IMR-90 (cell line): Measurements from ENCODE around the gene LIMCH1. TPM values are rescaled to one million over a fixed set of nuclear protein-coding genes. Genes with fewer than 3 reads are reported as not detected.

Experiments used
- ATAC-seq: fragments of 200-7000 bp; cut with Tn5 transposase; 2 replicates; pipeline ENCODE4 v1.9.1; 2020; ENCODE audit warnings: low read depth, mild to moderate bottlenecking, moderate library complexity
- BruUV-seq: library from RNA; stranded (reverse); fragments of 400-500 nt; replicated peaks from 2 replicates; lab custom pipeline; 2021; lab: Mats Ljungman, UMichigan
- CTCF ChIA-PET: fragments of 300-600 bp; formaldehyde crosslinking; extraction: SDS; loops from one replicate; lab custom pipeline; 2021; ENCODE audit warnings: antibody characterized with exemption; lab: Yijun Ruan, JAX
- POLR2A ChIA-PET: fragments of 300-600 bp; sonication (Branson Sonifier 250); formaldehyde crosslinking; loops from one replicate; lab custom pipeline; 2022; ENCODE audit warnings: antibody characterized with exemption; ENCODE audit not compliant: unreplicated experiment; lab: Charles Lee
- DNase-seq: peaks from one replicate; pipeline ENCODE4 v3.0.0; 2013
- H2AFZ ChIP-seq: replicated peaks from 2 replicates; pipeline ENCODE3; 2013; ENCODE audit warnings: low read length, mild to moderate bottlenecking; ENCODE audit not compliant: poor library complexity
- H2AK5ac ChIP-seq: 2 replicates; pipeline ENCODE4 v1.6.1; 2013; ENCODE audit warnings: low read depth, low read length, inconsistent platforms
- H2AK9ac ChIP-seq: replicated peaks from 2 replicates; pipeline ENCODE3; 2013; ENCODE audit warnings: mild to moderate bottlenecking, low read depth, low read length, moderate library complexity; ENCODE audit not compliant: poor library complexity
- H2BK120ac ChIP-seq: 2 replicates; pipeline ENCODE4 v1.6.1; 2013; ENCODE audit warnings: low read depth, low read length, inconsistent platforms
- H2BK15ac ChIP-seq: 3 replicates; pipeline ENCODE4 v1.6.1; 2013; ENCODE audit warnings: low read depth, low read length, inconsistent platforms
- H2BK20ac ChIP-seq: 2 replicates; pipeline ENCODE4 v1.6.1; 2013; ENCODE audit warnings: low read depth, mild to moderate bottlenecking, inconsistent platforms, low read length, moderate library complexity
- H2BK5ac ChIP-seq: 2 replicates; pipeline ENCODE4 v1.6.1; 2013; ENCODE audit warnings: mild to moderate bottlenecking, low read depth, low read length, inconsistent platforms; ENCODE audit not compliant: poor library complexity, severe bottlenecking
- H3K14ac ChIP-seq: replicated peaks from 2 replicates; pipeline ENCODE4 v1.6.1; 2013; ENCODE audit warnings: low read depth, low read length, inconsistent platforms
- H3K18ac ChIP-seq: 2 replicates; pipeline ENCODE4 v1.6.1; 2013; ENCODE audit warnings: low read depth, low read length, control low read depth
- H3K23ac ChIP-seq: 2 replicates; pipeline ENCODE4 v1.6.1; 2013; ENCODE audit warnings: low read depth, low read length, inconsistent platforms
- H3K27ac ChIP-seq: 2 replicates; pipeline ENCODE4 v1.5.1; 2013; ENCODE audit warnings: mild to moderate bottlenecking, control low read depth, low read length; ENCODE audit not compliant: insufficient read depth
- H3K27me3 ChIP-seq: 2 replicates; pipeline ENCODE4 v1.6.1; 2013; ENCODE audit warnings: low read length; ENCODE audit not compliant: control insufficient read depth, insufficient read depth
- H3K36me3 ChIP-seq: 2 replicates; pipeline ENCODE4 v1.6.1; 2013; ENCODE audit warnings: low read length, mixed read lengths; ENCODE audit not compliant: control insufficient read depth, insufficient read depth
- H3K4ac ChIP-seq: 2 replicates; pipeline ENCODE4 v1.6.1; 2013; ENCODE audit warnings: low read depth, low read length, inconsistent platforms
- H3K4me1 ChIP-seq: 2 replicates; pipeline ENCODE4 v1.6.1; 2013; ENCODE audit warnings: low read length, mixed read lengths; ENCODE audit not compliant: control insufficient read depth, insufficient read depth
- H3K4me2 ChIP-seq: 2 replicates; pipeline ENCODE4 v1.6.1; 2013; ENCODE audit warnings: low read depth, mild to moderate bottlenecking, control low read depth, low read length, moderate library complexity
- H3K4me3 ChIP-seq: 2 replicates; pipeline ENCODE4 v1.5.1; 2013; ENCODE audit warnings: low read depth, mild to moderate bottlenecking, control low read depth, low read length, moderate library complexity; ENCODE audit not compliant: insufficient read depth
- H3K56ac ChIP-seq: 2 replicates; pipeline ENCODE4 v1.6.1; 2013; ENCODE audit warnings: low read length, inconsistent platforms; ENCODE audit not compliant: insufficient read depth; ENCODE audit errors: extremely low read depth
- H3K79me1 ChIP-seq, 2 experiments: 2 replicates each; pipeline ENCODE4 v1.6.1; 2013; ENCODE audit warnings: low read length in 2 of 2, inconsistent platforms in 1 of 2, low read depth in 1 of 2
- H3K9ac ChIP-seq: 2 replicates; pipeline ENCODE4 v1.6.1; 2013; ENCODE audit warnings: low read depth, low read length, control low read depth
- H3K9me1 ChIP-seq: 2 replicates; pipeline ENCODE4 v1.6.1; 2013; ENCODE audit warnings: low read length, inconsistent platforms; ENCODE audit not compliant: insufficient read depth
- H3K9me3 ChIP-seq: 2 replicates; pipeline ENCODE4 v1.6.1; 2013; ENCODE audit warnings: low read length; ENCODE audit not compliant: control insufficient read depth, insufficient read depth
- H4K20me1 ChIP-seq: 2 replicates; pipeline ENCODE4 v1.6.1; 2013; ENCODE audit warnings: low read length, inconsistent platforms; ENCODE audit not compliant: insufficient read depth
- H4K5ac ChIP-seq: 2 replicates; pipeline ENCODE4 v1.6.1; 2013; ENCODE audit warnings: mild to moderate bottlenecking, low read depth, low read length, control low read depth
- H4K8ac ChIP-seq, 2 experiments: 2 replicates each; pipeline ENCODE4 v1.6.1; 2013; ENCODE audit warnings: low read depth in 2 of 2, low read length in 2 of 2, control low read depth in 1 of 2, inconsistent platforms in 1 of 2
- H4K91ac ChIP-seq: 2 replicates; pipeline ENCODE4 v1.6.1; 2013; ENCODE audit warnings: low read depth, low read length, inconsistent platforms; ENCODE audit not compliant: insufficient read depth
- BHLHE40 ChIP-seq: fragments of 150-350 bp; IDR thresholded peaks from 2 replicates; pipeline ENCODE4 v1.6.1; 2016; ENCODE audit warnings: mild to moderate bottlenecking, low read depth, low read length
- CHD1 ChIP-seq: IDR thresholded peaks from 2 replicates; pipeline ENCODE4 v1.6.1; 2012; ENCODE audit warnings: low read depth, low read length, improper control_type of control experiment
- ELK1 ChIP-seq: fragments of 150-350 bp; IDR thresholded peaks from 2 replicates; pipeline ENCODE4 v1.6.1; 2016; ENCODE audit warnings: low read depth, mild to moderate bottlenecking, low read length, moderate library complexity, borderline replicate concordance
- FOS ChIP-seq: fragments of 150-350 bp; IDR thresholded peaks from 2 replicates; pipeline ENCODE4 v1.6.1; 2016; ENCODE audit warnings: low read depth, low read length
- MAFK ChIP-seq: IDR thresholded peaks from 2 replicates; pipeline ENCODE4 v1.6.1; 2012; ENCODE audit warnings: low read depth, low read length, improper control_type of control experiment
- MAZ ChIP-seq: IDR thresholded peaks from 2 replicates; pipeline ENCODE4 v1.6.1; 2012; ENCODE audit warnings: low read depth, mild to moderate bottlenecking, low read length, improper control_type of control experiment, moderate library complexity, borderline replicate concordance
- MXI1 ChIP-seq: IDR thresholded peaks from 2 replicates; pipeline ENCODE4 v1.6.1; 2012; ENCODE audit warnings: low read depth, mild to moderate bottlenecking, low read length, moderate library complexity, borderline replicate concordance
- NFE2L2 ChIP-seq: fragments of 150-350 bp; IDR thresholded peaks from 2 replicates; pipeline ENCODE4 v1.6.1; 2016; ENCODE audit warnings: low read depth, mild to moderate bottlenecking, low read length
- POLR2A ChIP-seq: IDR thresholded peaks from 2 replicates; pipeline ENCODE4 v1.6.1; 2012; ENCODE audit warnings: mild to moderate bottlenecking, low read depth, low read length
- RFX5 ChIP-seq: IDR thresholded peaks from 2 replicates; pipeline ENCODE4 v1.8.0; 2012; ENCODE audit warnings: low read depth, mild to moderate bottlenecking, low read length, moderate library complexity
- SMC3 ChIP-seq: fragments of 150-350 bp; IDR thresholded peaks from 2 replicates; pipeline ENCODE4 v1.6.1; 2016; ENCODE audit warnings: low read depth, mild to moderate bottlenecking, antibody characterized with exemption, low read length, moderate library complexity
- WGBS, 2 experiments: methylation state at CpG; one replicate each; pipeline versions ENCODE4 v1.1.5 to v1.1.7; 2013; ENCODE audit warnings: missing lambda C conversion rate in 2 of 2; ENCODE audit not compliant: insufficient read length in 1 of 2; ENCODE audit errors: extremely low coverage in 2 of 2; 5-methylcytosine and 5-hydroxymethylcytosine counted together
- dilution Hi-C: fragments of 300-500 bp; cut with HindIII; formaldehyde crosslinking; loops from one replicate; pipeline ENCODE4 v1.14.3; 2018; ENCODE audit warnings: low sequenced_read_pairs; ENCODE audit not compliant: unreplicated experiment
- in situ Hi-C: fragments of 300-500 bp; cut with MboI; formaldehyde crosslinking; loops from 3 replicates; pipeline ENCODE4 v1.14.3; 2019; ENCODE audit warnings: low sequenced_read_pairs, inconsistent platforms, mixed read lengths
- intact Hi-C: fragments of 100-400 bp; cut with micrococcal nuclease; formaldehyde crosslinking; loops from 2 replicates; pipeline ENCODE4 v1.10.0; 2022
- polyA plus RNA-seq, 3 experiments: library from polyadenylated mRNA; depleted of rRNA; stranded (reverse); fragments of >200 nt; gene quantifications; 2 replicates each; pipeline ENCODE4 v1.2.3, GENCODE V29; 2012; ENCODE audit warnings: low replicate concordance in 1 of 3
- total RNA-seq: library from RNA; depleted of rRNA; stranded (reverse); fragments of >200 nt; gene quantifications from 2 replicates; pipeline ENCODE4 v1.2.3, GENCODE V29; 2012
- TF ChIP-seq, protein P1 (sequence below): conservative IDR thresholded peaks from 2 replicates; pipeline ENCODE4 v1.5.1; 2012; ENCODE audit warnings: mild to moderate bottlenecking, low read depth, low read length, improper control_type of control experiment
- TF ChIP-seq, protein P2 (sequence below): fragments of 150-350 bp; IDR thresholded peaks from 2 replicates; pipeline ENCODE4 v1.6.1; 2017; ENCODE audit warnings: mild to moderate bottlenecking, antibody characterized with exemption, low read length, low read depth

Gene LIMCH1
- total and polyA plus RNA-seq, 2 of the 4 experiments (the other 2 are of a cell fraction) = 0.89 to 2.9 TPM

- TF ChIP-seq MAZ = no peak
Observed at GRCh38 chr4:41678086-41678816, 140.3 kb downstream of the LIMCH1 start (continued).

GRCh38 chr4:41678951-41679350 lies 141.0 kb downstream of the LIMCH1 start:
- Histone ChIP-seq H3K23ac (no peak overlapping the region), H3K79me1 (no peaks in the 10 kb centered on the region), H3K4ac (no peak overlapping the region), H3K9me1 (no peaks in the 10 kb centered on the region), H4K5ac (no peak overlapping the region), H4K20me1 (no peaks in the 10 kb centered on the region), H3K27ac (no peak overlapping the region), H3K56ac (no peak overlapping the region), H4K8ac (no peak overlapping the region), H3K14ac (no peak overlapping the region), H2BK20ac (no peak overlapping the region), H2AK5ac (no peak overlapping the region), H2AFZ (no peak overlapping the region), H3K36me3 (no peaks in the 10 kb centered on the region), H3K27me3 (peaks cover 2% of the 10 kb centered on the region; the same call in 1 of the 2 replicates), H2BK15ac (no peak overlapping the region), H3K4me3 (no peak overlapping the region), H2AK9ac (no peak overlapping the region), H4K91ac (no peak overlapping the region), H3K9me3 (no peaks in the 10 kb centered on the region), H3K4me2 (no peak overlapping the region), H3K18ac (no peak overlapping the region), H3K9ac (no peak overlapping the region), H2BK120ac (no peak overlapping the region), H2BK5ac (no peak overlapping the region), H3K4me1 (no peaks in the 10 kb centered on the region)
- POLR2A ChIA-PET = no interaction called here
- dilution Hi-C loops = no loop called here
- WGBS, 2 experiments = no CpG with 5 or more reads among the region's 2 CpGs
- CTCF ChIA-PET = interaction anchor here (0.6 kb wide), 1 partner anchor 219 kb away, joined by 3 read pairs; no protein-coding TSS in a partner anchor
- no peak for DNase-seq
- in situ Hi-C loops = no loop called here
- ATAC-seq = no peak
- intact Hi-C loops = no loop called here
- BruUV-seq = no TSS peak
- TF ChIP-seq, protein P1, sequence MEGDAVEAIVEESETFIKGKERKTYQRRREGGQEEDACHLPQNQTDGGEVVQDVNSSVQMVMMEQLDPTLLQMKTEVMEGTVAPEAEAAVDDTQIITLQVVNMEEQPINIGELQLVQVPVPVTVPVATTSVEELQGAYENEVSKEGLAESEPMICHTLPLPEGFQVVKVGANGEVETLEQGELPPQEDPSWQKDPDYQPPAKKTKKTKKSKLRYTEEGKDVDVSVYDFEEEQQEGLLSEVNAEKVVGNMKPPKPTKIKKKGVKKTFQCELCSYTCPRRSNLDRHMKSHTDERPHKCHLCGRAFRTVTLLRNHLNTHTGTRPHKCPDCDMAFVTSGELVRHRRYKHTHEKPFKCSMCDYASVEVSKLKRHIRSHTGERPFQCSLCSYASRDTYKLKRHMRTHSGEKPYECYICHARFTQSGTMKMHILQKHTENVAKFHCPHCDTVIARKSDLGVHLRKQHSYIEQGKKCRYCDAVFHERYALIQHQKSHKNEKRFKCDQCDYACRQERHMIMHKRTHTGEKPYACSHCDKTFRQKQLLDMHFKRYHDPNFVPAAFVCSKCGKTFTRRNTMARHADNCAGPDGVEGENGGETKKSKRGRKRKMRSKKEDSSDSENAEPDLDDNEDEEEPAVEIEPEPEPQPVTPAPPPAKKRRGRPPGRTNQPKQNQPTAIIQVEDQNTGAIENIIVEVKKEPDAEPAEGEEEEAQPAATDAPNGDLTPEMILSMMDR = no peak
- TF ChIP-seq SMC3 (no peak), CHD1 (no peak), NFE2L2 (no peak), MAFK (no peak), MXI1 (no peak), BHLHE40 (no peak), RFX5 (no peak), MAZ (no peak), FOS (no peak), ELK1 (no peak), POLR2A (no peak)
- TF ChIP-seq, protein P2, sequence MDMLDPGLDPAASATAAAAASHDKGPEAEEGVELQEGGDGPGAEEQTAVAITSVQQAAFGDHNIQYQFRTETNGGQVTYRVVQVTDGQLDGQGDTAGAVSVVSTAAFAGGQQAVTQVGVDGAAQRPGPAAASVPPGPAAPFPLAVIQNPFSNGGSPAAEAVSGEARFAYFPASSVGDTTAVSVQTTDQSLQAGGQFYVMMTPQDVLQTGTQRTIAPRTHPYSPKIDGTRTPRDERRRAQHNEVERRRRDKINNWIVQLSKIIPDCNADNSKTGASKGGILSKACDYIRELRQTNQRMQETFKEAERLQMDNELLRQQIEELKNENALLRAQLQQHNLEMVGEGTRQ = no peak
